ENCODE results near the gene SQOR. TPM values are rescaled to one million over a fixed set of nuclear protein-coding genes. Genes with fewer than 3 reads are reported as not detected.

Gene SQOR
- total RNA-seq, 4 donors from 2014 or later = 39.3 to 56.0 (median 52.7) TPM

DNA sequence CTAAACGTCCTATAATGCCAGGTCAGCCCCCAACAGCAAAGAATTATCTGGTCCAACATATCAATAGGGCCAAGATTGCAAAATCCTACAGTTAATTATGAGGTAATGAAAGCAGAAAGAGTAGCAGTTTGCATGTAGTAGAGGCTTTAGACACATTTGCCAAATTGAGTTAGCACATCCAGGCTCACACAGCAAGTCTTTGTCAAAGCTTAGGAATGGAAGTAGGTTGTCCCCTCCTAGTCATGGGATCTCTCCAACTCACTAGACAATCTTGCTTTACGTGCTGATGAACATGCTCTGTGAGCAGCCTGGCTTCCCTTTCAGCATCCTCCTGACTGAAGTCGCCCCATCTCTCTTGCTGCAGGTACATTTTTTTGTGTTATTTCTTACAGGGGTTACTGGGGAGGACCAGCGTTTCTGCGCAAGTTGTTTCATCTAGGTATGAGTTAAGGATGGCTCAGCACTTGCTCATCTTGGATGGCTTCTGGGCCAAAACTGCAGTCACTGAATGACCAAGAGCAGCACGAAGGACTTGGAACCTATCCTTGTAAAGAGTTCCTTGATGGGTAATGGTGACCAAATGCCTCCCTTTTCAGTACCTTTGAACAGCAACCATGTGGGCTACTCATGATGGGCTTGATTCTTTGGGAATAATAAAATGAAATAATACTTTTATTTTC, 55.9 kb downstream of the SQOR start:
- no peak for TF ChIP-seq POLR2A (IDR thresholded peaks at IDR 0.05)
- TF ChIP-seq, protein P1, sequence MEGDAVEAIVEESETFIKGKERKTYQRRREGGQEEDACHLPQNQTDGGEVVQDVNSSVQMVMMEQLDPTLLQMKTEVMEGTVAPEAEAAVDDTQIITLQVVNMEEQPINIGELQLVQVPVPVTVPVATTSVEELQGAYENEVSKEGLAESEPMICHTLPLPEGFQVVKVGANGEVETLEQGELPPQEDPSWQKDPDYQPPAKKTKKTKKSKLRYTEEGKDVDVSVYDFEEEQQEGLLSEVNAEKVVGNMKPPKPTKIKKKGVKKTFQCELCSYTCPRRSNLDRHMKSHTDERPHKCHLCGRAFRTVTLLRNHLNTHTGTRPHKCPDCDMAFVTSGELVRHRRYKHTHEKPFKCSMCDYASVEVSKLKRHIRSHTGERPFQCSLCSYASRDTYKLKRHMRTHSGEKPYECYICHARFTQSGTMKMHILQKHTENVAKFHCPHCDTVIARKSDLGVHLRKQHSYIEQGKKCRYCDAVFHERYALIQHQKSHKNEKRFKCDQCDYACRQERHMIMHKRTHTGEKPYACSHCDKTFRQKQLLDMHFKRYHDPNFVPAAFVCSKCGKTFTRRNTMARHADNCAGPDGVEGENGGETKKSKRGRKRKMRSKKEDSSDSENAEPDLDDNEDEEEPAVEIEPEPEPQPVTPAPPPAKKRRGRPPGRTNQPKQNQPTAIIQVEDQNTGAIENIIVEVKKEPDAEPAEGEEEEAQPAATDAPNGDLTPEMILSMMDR (IDR thresholded peaks at IDR 0.05) = no peak

DNA sequence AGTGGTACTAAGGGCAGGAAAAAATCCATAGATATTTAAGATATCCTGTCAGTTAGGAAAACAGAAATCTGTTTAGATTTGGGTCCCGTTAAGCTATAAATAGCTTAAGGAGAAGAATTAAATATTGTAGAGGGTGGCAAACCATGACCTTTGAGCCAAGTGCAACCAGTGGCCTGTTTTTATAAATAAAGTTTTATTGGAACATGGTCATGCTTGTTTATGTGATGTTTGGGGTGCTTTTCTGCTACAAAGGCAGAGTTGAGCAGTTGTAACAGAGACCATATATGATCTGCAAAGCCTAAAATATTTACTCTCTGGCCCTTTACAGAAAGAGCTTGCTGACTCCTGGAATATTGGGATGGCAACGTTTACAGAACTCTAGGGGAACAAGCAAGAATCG, 66.3 kb downstream of the SQOR start:
- DNase-seq (ENCODE audit: low spot score in 2 of 2) = no peak
- TF ChIP-seq POLR2A (IDR thresholded peaks at IDR 0.05) = no peak
- TF ChIP-seq, protein P1 (IDR thresholded peaks at IDR 0.05) = no peak
- intact Hi-C loops (cut with DNase I; ENCODE audit: low total_unique reads) = no loop called here
- no peak overlapping the region for H3K4me3 ChIP-seq (ENCODE audit: low read depth, poor library complexity, severe bottlenecking)
- 90 to 94% methylated on average over 3 of the region's 3 CpGs for WGBS, 2 donors

More for the DNA sequence above, 55.9 kb downstream of the SQOR start:
- H3K4me3 ChIP-seq (ENCODE audit: low read depth, poor library complexity, severe bottlenecking) = no peak overlapping the region
- WGBS, 2 donors = 74 to 80% methylated on average over 6 of the region's 6 CpGs
- intact Hi-C loops (cut with DNase I; ENCODE audit: low total_unique reads) = no loop called here
- no peak for DNase-seq (ENCODE audit: low spot score in 2 of 2)

DNA sequence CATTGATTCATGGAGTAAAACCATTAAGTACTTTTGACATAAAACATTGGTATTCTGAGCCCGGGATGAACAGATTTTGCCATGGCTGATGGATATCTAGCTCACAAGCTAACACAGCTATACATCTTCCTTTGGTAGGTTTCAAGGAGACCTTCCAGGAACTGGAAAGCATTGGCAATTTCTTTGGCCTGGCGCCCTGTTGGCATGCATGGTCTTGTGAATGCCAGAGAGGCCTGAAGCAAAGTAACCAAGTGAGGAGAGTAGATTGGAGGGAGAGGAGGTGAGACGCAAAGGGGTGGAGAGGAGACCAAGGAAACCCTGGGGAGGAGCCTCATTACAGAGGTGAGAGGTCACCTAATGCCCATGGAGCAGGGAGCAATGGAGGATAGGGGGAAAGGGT, 67.2 kb downstream of the SQOR start:
- TF ChIP-seq POLR2A (IDR thresholded peaks at IDR 0.05) = no peak
- intact Hi-C loops (cut with DNase I; ENCODE audit: low total_unique reads) = no loop called here
- DNase-seq (ENCODE audit: low spot score in 2 of 2) = no peak
- 52 to 72% methylated on average over 3 of the region's 3 CpGs for WGBS, 2 donors
- H3K4me3 ChIP-seq (ENCODE audit: low read depth, poor library complexity, severe bottlenecking) = no peak overlapping the region

DNA sequence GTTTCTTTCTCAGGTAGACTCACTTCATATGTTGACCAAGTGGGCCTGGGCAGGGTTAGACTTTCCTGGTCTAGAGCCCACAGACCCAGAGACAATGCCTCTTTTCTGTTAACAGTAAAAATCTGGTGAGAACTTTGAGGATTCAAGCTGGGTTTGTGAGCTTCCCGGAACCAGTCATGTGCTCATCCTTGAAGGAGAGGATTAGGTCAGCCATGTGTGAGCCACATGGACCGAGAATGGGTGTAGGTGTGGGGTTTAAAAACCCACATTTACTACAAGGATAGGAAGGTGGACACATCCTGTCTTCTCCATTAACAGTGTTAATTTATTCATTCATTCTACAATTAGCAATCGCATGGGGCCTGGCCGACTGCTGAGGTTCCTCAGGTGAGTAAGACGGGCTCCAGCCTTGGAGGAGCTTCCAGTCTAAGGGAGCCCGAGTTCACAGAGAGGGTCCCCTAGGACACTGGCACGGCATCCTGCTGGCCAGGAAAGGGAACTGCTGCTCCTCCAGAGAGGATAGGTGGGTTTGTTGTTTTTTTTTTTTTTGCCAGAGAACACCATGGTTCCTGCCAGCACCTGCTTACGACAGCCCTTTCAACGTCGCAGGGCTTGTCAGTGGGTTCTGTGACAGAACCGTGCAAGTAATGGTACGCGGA, 69.0 kb downstream of the SQOR start:
- WGBS, 2 donors = 59 to 60% methylated on average over 12 to 13 of the region's 13 CpGs
- intact Hi-C loops (cut with DNase I; ENCODE audit: low total_unique reads) = no loop called here

DNA sequence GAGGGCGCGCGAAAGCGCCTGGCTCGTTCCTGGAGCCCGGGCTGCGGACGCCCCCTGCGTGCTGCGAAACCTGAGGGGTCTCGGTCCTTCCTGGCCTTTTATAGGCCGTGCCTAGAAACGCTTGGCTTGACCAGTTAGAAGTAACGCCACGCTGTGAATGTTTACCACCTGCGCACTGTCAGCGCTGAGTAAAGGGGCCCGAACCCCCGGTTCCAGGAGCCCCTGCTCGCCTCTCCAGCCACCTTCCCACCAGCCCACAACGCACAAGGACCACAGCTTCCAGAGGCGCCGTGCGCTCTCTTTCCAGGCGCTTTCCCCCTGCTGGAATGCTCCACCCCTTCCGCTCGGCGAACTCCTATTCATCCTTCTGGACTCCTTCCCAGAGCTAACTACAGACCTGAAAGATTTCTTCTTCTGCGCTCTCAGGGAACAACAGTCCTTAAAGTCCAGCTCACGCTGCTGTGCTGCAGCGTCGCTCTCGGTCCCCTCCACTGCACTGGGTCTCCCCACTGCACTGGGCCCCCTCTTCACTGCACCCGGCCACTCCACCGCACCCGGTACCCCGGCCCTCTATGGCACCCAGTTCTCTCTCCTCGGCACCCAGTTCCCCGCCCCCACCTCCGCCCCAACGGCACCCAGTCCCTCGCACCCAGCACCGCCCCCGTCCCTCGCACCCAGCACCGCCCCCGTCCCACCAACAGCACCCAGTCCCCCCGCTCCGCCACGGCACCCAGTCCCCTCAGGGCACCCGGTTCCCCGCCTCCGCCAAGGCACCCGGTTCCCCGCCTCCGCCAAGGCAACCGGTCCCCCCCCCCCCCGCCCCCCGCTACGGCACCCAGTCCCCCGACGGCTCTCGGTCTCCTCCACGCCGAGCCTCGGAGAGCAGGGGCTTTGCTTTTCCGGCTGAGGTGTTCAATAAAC, 69.8 kb downstream of the SQOR start:
- no peak for DNase-seq (ENCODE audit: low spot score in 2 of 2)
- intact Hi-C loops (cut with DNase I; ENCODE audit: low total_unique reads) = no loop called here
- 11 to 15% methylated on average over 48 to 66 of the region's 67 CpGs for WGBS, 2 donors
- H3K4me3 ChIP-seq (ENCODE audit: low read depth, poor library complexity, severe bottlenecking) = no peak overlapping the region
- TF ChIP-seq, protein P1 (IDR thresholded peaks at IDR 0.05) = no peak
- TF ChIP-seq POLR2A (IDR thresholded peaks at IDR 0.05) = no peak

More for the DNA sequence above, 69.0 kb downstream of the SQOR start:
- TF ChIP-seq, protein P1 (IDR thresholded peaks at IDR 0.05) = no peak
- TF ChIP-seq POLR2A (IDR thresholded peaks at IDR 0.05) = no peak
- no peak overlapping the region for H3K4me3 ChIP-seq (ENCODE audit: low read depth, poor library complexity, severe bottlenecking)
- DNase-seq (ENCODE audit: low spot score in 2 of 2) = no peak
